ES-I3 (cell line): ENCODE data around the gene PDE7B.
"Not testable (repeated sequence)": the region's sequence is repeated elsewhere in the genome, so short reads cannot be mapped to it uniquely, and the experiment has no call there.

ENCODE experiments used
- H3K36me3 ChIP-seq: 2 replicates; pipeline ENCODE4 v1.6.1; 2013; ENCODE audit warnings: mild to moderate bottlenecking, low read length, control low read depth, moderate library complexity; ENCODE audit not compliant: insufficient read depth
- H3K4me1 ChIP-seq: 2 replicates; pipeline ENCODE4 v1.6.1; 2013; ENCODE audit warnings: mild to moderate bottlenecking, control low read depth, low read length; ENCODE audit not compliant: insufficient read depth
- H3K9ac ChIP-seq: 2 replicates; pipeline ENCODE4 v1.6.1; 2013; ENCODE audit warnings: low read depth, mild to moderate bottlenecking, low read length, moderate library complexity
- H3K9me3 ChIP-seq: 2 replicates; pipeline ENCODE4 v1.6.1; 2013; ENCODE audit warnings: mild to moderate bottlenecking, low read length, moderate library complexity; ENCODE audit not compliant: control insufficient read depth, insufficient read depth

PDE7B gene

DNA sequence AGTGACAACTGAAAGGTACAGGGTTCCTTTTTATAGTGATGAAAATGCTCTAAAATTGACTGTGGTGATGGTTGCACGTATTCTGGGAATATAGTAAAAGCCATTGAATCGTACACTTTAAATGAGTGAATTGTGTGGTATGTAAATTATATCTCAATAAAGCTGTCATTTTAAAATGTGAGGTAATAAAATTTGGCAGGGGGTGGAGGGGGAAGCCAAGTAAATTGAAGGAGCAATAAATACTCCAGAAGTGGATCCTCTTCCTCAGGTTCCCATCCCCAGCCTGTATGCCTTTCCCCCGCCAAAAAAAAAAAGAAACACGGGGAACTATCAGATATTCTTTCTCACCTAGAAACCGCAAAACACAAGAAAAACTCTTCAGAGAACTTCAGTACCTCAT is 237.2 kb downstream of the PDE7B start:
- no peaks in the 10 kb centered on the region for H3K36me3 ChIP-seq
- no peaks in the 10 kb centered on the region for H3K4me1 ChIP-seq
- no peak overlapping the region for H3K9ac ChIP-seq
- H3K9me3 ChIP-seq: no peaks in the 10 kb centered on the region; the same call in 1 of the 2 replicates

DNA sequence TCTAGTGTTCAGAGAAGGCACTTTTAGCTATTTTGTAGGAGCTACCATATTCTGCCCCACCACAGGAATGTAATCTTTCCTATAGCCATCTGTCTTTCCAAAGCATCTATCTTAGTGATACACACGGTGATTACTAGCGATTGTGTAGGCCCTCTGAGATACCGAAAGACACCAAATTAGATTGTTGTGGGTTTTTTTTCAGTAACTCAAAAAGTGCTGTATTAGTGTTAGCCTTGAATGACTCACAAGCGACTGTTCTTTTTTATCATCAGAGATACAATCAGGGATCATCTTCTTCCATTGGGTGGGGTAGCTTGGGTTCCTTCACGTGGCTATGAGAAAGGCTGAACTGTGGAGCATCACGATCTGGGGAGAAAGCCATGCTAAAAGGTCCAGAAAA is 238.4 kb downstream of the PDE7B start:
- Histone ChIP-seq H3K9ac (no peak overlapping the region), H3K4me1 (no peaks in the 10 kb centered on the region), H3K9me3 (no peaks in the 10 kb centered on the region; the same call in 1 of the 2 replicates), H3K36me3 (no peaks in the 10 kb centered on the region)

DNA sequence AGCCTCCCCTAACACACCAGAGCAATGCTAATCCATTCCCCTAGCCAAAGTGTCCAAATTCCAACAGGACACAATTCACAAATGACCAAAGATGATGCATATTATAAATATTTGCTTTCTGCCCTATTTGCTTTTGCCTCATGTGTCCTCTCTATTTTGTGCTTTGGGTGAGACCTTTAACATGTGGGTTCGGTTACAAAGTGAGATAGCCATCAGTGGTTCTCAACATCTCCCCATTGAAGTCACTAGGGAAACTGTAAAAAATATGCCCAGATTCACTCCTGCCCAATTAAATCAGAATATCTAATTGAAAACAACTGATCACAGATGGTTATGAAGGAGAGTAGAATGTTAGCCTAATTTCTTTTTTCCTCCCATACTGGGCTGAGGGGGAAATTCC is 239.4 kb downstream of the PDE7B start:
- no peaks in the 10 kb centered on the region for H3K36me3 ChIP-seq
- H3K9ac ChIP-seq: no peak overlapping the region

DNA sequence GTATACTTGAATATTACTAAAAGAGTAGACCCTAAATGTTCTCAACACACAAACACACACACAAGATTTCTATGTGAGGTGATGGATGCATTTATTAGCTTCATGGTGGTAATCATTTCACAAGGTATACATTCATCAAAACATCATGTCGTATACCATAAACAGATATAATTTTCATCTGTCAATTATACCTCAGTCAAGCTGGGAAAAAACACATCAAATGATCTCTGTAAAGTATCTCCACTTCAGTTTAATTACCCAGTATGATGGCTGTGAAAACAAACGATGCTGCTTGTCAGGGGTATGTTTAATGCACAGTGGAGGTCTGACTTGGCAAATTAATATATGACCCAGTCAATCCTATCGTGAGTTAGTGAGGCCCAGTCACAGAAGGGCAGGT is 241.4 kb downstream of the PDE7B start:
- no peaks in the 10 kb centered on the region for H3K4me1 ChIP-seq
- H3K36me3 ChIP-seq: no peaks in the 10 kb centered on the region
- no peak overlapping the region for H3K9ac ChIP-seq
- no peaks in the 10 kb centered on the region; the same call in 1 of the 2 replicates for H3K9me3 ChIP-seq

More for the DNA sequence above, 239.4 kb downstream of the PDE7B start:
- H3K9me3 ChIP-seq: no peaks in the 10 kb centered on the region; the same call in 1 of the 2 replicates
- no peaks in the 10 kb centered on the region for H3K4me1 ChIP-seq

DNA sequence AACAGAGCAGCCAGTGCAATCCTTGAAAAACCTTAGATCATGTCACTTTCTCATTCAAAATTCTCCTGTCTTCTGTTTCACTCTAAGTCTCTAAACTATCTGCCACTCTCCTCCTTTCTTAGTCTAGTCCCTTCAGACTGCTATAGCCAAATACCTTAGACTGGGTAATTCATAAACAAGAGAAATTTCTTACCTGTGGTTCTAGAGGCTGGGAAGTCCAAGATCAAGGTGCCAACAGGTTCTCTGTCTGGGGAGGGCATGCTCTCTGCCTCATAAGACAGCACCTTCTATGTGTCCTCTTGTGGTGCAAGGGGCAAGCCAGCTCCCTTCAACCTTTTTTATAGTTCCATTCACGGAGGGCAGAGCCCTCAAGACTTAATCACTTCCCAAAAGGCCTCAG is 242.3 kb downstream of the PDE7B start:
- Histone ChIP-seq H3K36me3 (no peaks in the 10 kb centered on the region), H3K9ac (no peak overlapping the region), H3K4me1 (no peaks in the 10 kb centered on the region), H3K9me3 (no peaks in the 10 kb centered on the region; the same call in 1 of the 2 replicates)

DNA sequence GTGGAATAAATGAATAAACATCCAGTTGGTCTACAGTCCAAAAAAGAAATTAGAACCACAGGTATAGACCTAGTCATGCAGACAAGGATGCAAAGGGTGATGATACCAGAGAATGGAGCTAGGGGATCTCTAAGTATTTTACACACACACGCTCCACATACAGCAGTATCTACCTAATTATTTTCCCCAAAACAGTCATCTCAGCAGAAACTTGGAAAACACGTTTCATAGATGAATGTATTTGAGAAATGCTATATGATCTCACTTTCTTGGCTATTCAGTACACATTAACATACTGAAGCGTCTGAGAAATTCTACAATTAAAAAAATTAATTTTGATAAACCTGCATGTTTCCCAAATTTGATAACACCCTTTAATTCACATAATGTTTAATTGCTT is 243.3 kb downstream of the PDE7B start:
- Histone ChIP-seq H3K36me3 (no peaks in the 10 kb centered on the region), H3K9ac (no peak overlapping the region), H3K4me1 (no peaks in the 10 kb centered on the region), H3K9me3 (no peaks in the 10 kb centered on the region; the same call in 1 of the 2 replicates)

DNA sequence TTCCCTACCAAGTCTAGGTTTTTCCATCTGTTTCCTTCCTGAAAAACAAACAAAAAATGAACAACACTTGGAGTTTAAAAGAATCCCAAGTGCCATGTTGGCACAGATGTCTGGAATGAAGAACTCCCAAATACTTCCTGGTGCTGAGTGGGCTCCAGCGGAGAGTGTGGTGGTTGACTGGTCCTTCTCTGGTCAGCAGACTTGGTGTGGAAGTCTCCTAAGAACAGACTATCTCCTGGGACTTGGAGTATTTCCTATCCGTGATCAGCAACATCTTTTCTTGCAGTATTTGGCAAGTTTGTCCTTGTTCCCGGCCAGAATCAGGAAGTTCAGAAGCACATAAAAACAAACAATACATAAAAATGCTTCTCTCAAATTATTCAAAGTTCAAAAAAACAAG is 244.5 kb downstream of the PDE7B start:
- Histone ChIP-seq H3K4me1 (no peaks in the 10 kb centered on the region), H3K9me3 (no peaks in the 10 kb centered on the region; the same call in 1 of the 2 replicates), H3K9ac (no peak overlapping the region), H3K36me3 (no peaks in the 10 kb centered on the region)

DNA sequence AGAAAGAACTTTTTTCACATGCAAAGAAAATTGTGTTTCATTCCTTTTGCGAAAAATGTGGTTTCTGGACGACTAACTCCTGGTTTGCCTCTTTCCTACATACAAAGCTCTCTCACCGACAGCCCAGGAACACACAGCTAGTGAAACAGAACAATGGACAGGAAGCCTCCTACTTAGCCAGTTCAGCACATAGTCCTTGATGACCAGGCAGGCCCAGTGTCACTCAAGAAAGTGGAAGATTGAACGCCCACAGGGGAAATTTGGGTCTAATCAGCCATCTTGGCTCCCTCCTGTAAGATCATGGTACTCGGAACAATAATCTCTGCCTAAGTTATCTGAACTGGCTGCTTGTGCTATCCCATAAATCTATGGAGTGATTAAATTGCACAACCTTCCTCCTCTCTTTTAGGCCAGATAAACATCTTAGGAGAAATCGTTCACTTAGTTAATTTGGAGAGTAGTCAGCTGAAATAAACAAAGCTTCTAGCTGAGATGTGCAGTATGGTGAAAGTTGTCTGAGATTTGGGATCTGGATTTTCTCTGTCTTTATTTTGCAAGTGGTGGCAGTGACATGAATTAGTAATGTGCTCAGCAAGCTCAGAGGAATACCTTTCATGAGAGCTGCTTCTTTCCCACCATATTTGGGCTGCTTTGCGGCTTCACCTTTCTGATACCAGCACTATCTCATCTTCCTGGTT is 251.6 kb downstream of the PDE7B start:
- no peaks in the 10 kb centered on the region for H3K9me3 ChIP-seq
- H3K4me1 ChIP-seq: peaks cover 38% of the 10 kb centered on the region
- no peaks in the 10 kb centered on the region for H3K36me3 ChIP-seq
- no peak overlapping the region for H3K9ac ChIP-seq

DNA sequence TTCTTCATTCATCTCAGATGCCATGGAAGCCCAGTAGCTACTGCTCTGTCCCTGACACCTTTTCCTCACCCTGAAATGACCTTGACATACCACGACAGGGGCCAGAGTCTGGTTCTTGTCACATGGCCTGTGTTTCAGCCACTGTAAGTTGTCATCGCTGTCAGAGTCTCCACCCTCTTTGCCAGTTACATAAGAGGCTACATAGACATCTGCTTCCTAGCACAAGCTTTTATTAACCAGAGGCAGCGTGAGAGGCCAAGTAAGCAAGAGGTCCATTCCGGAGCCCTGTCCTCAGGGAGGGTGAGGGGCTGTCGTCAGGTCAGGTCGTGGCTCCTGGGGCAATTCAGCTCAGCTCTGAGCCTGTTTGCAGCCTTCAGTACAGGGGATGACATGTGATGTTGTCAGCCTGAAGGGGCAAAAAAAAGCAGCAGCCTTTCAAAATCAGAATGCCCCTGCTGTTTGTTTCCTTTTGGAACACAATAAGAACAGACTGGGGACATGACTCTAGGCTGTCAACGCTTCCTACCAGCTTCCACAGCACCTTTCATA is 252.3 kb downstream of the PDE7B start:
- Histone ChIP-seq H3K36me3 (no peaks in the 10 kb centered on the region), H3K9me3 (no peaks in the 10 kb centered on the region), H3K4me1 (peaks cover 45% of the 10 kb centered on the region), H3K9ac (no peak overlapping the region)

DNA sequence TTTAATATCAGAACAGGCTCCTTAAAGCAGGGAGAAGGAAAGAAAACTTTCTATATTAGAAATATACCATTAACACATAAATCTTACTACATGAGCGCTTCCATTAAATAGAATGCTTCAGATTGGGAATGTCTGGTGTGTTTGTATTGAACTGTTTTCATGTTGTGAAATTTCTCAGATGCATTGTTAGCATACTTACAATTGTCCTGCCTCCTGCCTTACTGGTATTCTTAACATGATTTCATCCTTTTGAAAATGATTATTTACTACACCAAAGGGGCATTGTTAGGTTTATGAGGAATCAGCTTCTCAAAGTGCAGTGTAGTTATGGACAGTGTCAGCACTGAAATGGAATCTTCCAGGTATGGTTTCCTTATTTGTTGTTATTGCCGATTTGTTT is 253.1 kb downstream of the PDE7B start:
- Histone ChIP-seq H3K4me1 (peaks cover 45% of the 10 kb centered on the region), H3K9me3 (no peaks in the 10 kb centered on the region), H3K9ac (no peak overlapping the region), H3K36me3 (no peaks in the 10 kb centered on the region)

DNA sequence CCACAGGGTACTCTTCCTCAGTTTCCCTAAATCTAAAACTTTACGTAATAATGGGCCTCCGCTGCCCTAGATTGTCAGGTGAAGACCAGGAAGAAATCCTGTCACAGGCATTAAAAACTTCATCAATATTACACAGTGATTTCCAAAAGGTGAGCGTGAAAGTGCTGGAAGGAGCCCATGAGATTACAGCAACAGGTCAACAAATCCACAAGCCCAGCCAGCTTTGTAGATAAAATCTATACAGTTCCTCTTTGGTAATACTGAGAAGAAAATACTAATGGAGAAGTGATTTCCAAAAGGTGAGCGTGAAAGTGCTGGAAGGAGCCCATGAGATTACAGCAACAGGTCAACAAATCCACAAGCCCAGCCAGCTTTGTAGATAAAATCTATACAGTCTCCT is 254.3 kb downstream of the PDE7B start:
- H3K4me1 ChIP-seq: peaks cover 45% of the 10 kb centered on the region
- H3K9me3 ChIP-seq, H3K36me3 ChIP-seq, H3K9ac ChIP-seq: not testable (repeated sequence)

DNA sequence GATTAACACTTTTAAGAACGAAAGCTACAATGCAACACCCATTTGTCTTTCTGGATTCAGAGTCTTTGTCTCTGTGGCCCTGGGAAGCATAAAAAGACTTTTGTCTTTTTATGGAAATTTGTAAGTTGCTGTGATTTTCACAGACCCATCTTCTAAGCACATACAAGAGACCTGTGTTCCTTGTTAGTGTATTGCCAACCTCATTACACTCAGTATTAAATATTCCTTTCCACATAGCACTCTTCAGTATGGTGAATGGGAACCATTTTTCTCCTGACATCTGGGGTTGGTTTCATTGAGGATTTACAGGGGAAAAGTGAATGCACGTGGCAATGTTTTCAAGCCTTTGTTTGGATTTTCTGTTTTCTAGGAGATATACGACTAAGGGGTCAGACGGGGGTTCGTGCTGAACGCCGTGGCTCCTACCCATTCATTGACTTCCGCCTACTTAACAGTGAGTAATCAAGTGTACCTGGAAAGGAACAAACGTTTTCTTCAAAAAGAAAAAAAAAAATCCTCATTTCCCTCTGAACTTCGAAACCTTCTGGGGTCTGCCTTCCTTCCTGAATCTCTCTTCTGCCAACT is 257.0 kb downstream of the PDE7B start:
- no peak overlapping the region for H3K9ac ChIP-seq
- H3K9me3 ChIP-seq: no peaks in the 10 kb centered on the region
- H3K4me1 ChIP-seq: peaks cover 27% of the 10 kb centered on the region
- no peaks in the 10 kb centered on the region for H3K36me3 ChIP-seq

DNA sequence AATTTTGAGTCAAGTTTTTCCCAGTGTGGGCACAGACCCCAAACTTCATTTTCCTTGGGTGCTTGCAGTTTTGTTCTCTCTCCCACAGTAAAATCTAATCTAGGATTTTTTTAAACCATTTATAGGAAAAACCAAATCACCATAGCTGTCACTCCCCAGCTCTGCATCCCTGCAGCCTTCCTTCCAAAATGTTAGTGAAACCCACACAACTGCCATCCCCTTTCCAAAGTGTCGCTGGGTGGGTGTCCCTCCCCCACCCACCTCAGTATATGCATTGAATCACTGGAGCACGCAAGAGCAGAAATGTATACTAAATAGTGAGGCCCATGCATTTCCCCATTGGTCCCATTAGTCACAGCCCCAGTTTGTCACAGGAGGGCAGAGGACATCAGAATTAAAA is 260.3 kb downstream of the PDE7B start:
- no peak overlapping the region for H3K9ac ChIP-seq
- peaks cover 13% of the 10 kb centered on the region for H3K4me1 ChIP-seq
- no peaks in the 10 kb centered on the region for H3K9me3 ChIP-seq
- H3K36me3 ChIP-seq: no peaks in the 10 kb centered on the region

DNA sequence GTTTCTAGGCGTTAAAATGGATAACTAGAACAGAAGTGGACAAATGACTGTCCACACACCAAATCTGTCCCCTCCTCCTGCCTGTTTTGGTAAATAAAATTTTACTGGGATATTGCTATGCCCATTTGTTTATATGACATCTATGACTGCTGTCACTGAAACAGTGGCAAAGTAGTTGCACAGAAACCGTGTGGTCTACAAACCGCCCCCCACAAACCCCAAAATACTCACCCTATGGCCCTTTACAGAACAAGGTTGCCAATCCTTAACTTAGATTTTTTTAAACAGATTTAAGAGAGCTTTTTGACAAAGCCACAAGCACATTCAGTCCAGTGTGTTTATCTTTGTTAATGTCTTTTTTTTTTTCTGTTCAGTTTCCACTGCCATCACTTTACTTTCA is 260.8 kb downstream of the PDE7B start:
- Histone ChIP-seq H3K9ac (no peak overlapping the region), H3K9me3 (no peaks in the 10 kb centered on the region), H3K36me3 (no peaks in the 10 kb centered on the region), H3K4me1 (peaks cover 13% of the 10 kb centered on the region)

DNA sequence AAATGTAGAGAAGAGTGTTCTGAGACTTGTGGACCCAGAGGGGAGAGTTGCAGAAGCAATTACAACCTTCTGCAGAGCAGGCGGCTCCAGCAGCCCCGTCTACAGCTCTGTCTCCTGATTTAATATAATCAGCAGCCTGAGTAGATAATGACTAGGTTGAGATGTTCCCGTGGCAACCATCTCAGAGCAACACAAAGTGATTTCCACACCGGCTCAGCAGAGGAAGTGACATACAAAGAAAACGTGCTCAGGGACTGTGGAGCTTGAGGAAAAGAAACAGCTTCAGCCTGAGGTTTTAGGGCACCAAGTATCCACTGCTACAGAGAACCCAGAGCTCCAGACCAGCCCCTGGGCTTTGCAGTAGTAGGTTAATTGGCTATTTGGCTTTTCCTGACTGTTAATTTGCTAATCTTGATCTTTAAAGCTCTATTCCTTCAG is 262.3 kb downstream of the PDE7B start:
- no peaks in the 10 kb centered on the region for H3K9me3 ChIP-seq
- no peak overlapping the region for H3K9ac ChIP-seq
- peaks cover 5% of the 10 kb centered on the region; the same call in 1 of the 2 replicates for H3K4me1 ChIP-seq
- no peaks in the 10 kb centered on the region for H3K36me3 ChIP-seq
